NB4 (cell line): ENCODE data around the gene KSR1.

Source experiments
- DNase-seq: peaks from one replicate; pipeline ENCODE4 v3.0.0; 2010; ENCODE audit warnings: low read depth
- H3K4me3 ChIP-seq: one replicate; pipeline ENCODE4 v1.5.1; 2011; ENCODE audit warnings: mild to moderate bottlenecking, low read depth, low read length, moderate library complexity
- CTCF ChIP-seq: IDR thresholded peaks from one replicate; pipeline ENCODE4 v1.5.1; 2012; ENCODE audit warnings: low read depth, low read length
- MAX ChIP-seq: IDR thresholded peaks from 2 replicates; pipeline ENCODE4 v1.6.1; 2011; ENCODE audit warnings: low read depth, low read length
- MYC ChIP-seq: IDR thresholded peaks from 2 replicates; pipeline ENCODE4 v1.6.1; 2011; ENCODE audit warnings: low read depth, low read length
- POLR2A ChIP-seq: IDR thresholded peaks from 2 replicates; pipeline ENCODE4 v1.6.1; 2011; ENCODE audit warnings: mild to moderate bottlenecking; ENCODE audit not compliant: insufficient read length; ENCODE audit errors: extremely low read depth

KSR1 gene

GRCh38 chr17:27488231-27488630 is 32.0 kb downstream of the KSR1 start:
- H3K4me3 ChIP-seq, result no peak overlapping the region
- DNase-seq, result no peak
- no peak for TF ChIP-seq CTCF
- TF ChIP-seq POLR2A, result no peak
- TF ChIP-seq MAX, result no peak
- TF ChIP-seq MYC, result no peak

- TF ChIP-seq MAX (no peak), CTCF (no peak), POLR2A (no peak), MYC (no peak)
- peak; percentile 61 for DNase-seq
- no peak overlapping the region for H3K4me3 ChIP-seq
Observed at GRCh38 chr17:27489045-27489715, 32.9 kb downstream of the KSR1 start.

- DNase-seq, result no peak
- H3K4me3 ChIP-seq, result no peak overlapping the region
- TF ChIP-seq MAX (no peak), POLR2A (no peak)
Observed at GRCh38 chr17:27490391-27490790, 34.1 kb downstream of the KSR1 start.

- no peak overlapping the region for H3K4me3 ChIP-seq
- TF ChIP-seq CTCF (no peak), MAX (no peak), MYC (no peak), POLR2A (no peak)
- DNase-seq, result no peak
Observed at GRCh38 chr17:27491713-27492190, 35.5 kb downstream of the KSR1 start.

- no peak for DNase-seq
Observed at GRCh38 chr17:27492470-27492869, 36.2 kb downstream of the KSR1 start.

GRCh38 chr17:27493088-27493487 is 36.8 kb downstream of the KSR1 start:
- TF ChIP-seq POLR2A, result no peak
- TF ChIP-seq MAX, result no peak
- no peak for TF ChIP-seq MYC
- TF ChIP-seq CTCF, result no peak
- no peak for DNase-seq
- H3K4me3 ChIP-seq, result no peak overlapping the region

More at GRCh38 chr17:27492470-27492869, 36.2 kb downstream of the KSR1 start:
- TF ChIP-seq POLR2A (no peak), MYC (no peak), MAX (no peak), CTCF (no peak)
- no peak overlapping the region for H3K4me3 ChIP-seq
